GM18868 (cell line): ENCODE data around the gene GRIA3.

Experiments
- ATAC-seq: cut with Tn5 transposase; IDR thresholded peaks from one replicate; pipeline ENCODE4 v1.9.1; 2021; ENCODE audit warnings: mild to moderate bottlenecking, moderate library complexity; ENCODE audit not compliant: unreplicated experiment

The GRIA3 gene

GRCh38 chrX:123190096-123190495, 6.0 kb downstream of the GRIA3 start:
- ATAC-seq, result no peak

- ATAC-seq, result no peak
Observed at GRCh38 chrX:123193101-123193500, 9.0 kb downstream of the GRIA3 start.

GRCh38 chrX:123199338-123199737, 15.3 kb downstream of the GRIA3 start:
- ATAC-seq, result no peak

- ATAC-seq, result no peak
Observed at GRCh38 chrX:123201720-123202119, 17.6 kb downstream of the GRIA3 start.

GRCh38 chrX:123202523-123202922, 18.4 kb downstream of the GRIA3 start:
- no peak for ATAC-seq

GRCh38 chrX:123203772-123204171, 19.7 kb downstream of the GRIA3 start:
- ATAC-seq, result no peak

GRCh38 chrX:123206176-123206575, 22.1 kb downstream of the GRIA3 start:
- no peak for ATAC-seq

- no peak for ATAC-seq
Observed at GRCh38 chrX:123210252-123210651, 26.2 kb downstream of the GRIA3 start.

GRCh38 chrX:123215397-123216089, 31.5 kb downstream of the GRIA3 start:
- no peak for ATAC-seq

- ATAC-seq, result no peak
Observed at GRCh38 chrX:123217077-123217476, 33.0 kb downstream of the GRIA3 start.

GRCh38 chrX:123217728-123218127, 33.6 kb downstream of the GRIA3 start:
- ATAC-seq, result no peak

- no peak for ATAC-seq
Observed at GRCh38 chrX:123219916-123220315, 35.8 kb downstream of the GRIA3 start.

GRCh38 chrX:123222920-123223319, 38.8 kb downstream of the GRIA3 start:
- ATAC-seq, result no peak

- ATAC-seq, result peak; percentile 46
Observed at GRCh38 chrX:123223409-123223808, 39.3 kb downstream of the GRIA3 start.

GRCh38 chrX:123223859-123224258, 39.8 kb downstream of the GRIA3 start:
- peak; percentile 91 for ATAC-seq

GRCh38 chrX:123230798-123231197, 46.7 kb downstream of the GRIA3 start:
- ATAC-seq, result no peak

GRCh38 chrX:123236859-123237258, 52.8 kb downstream of the GRIA3 start:
- ATAC-seq, result no peak

GRCh38 chrX:123237271-123237670, 53.2 kb downstream of the GRIA3 start:
- no peak for ATAC-seq

GRCh38 chrX:123254457-123254856, 70.4 kb downstream of the GRIA3 start:
- no peak for ATAC-seq

- ATAC-seq, result no peak
Observed at GRCh38 chrX:123256378-123256777, 72.3 kb downstream of the GRIA3 start.

GRCh38 chrX:123260920-123261418, 76.9 kb downstream of the GRIA3 start:
- ATAC-seq, result no peak

GRCh38 chrX:123263270-123263669, 79.2 kb downstream of the GRIA3 start:
- no peak for ATAC-seq

GRCh38 chrX:123263747-123264146, 79.7 kb downstream of the GRIA3 start:
- no peak for ATAC-seq
